Measurements from ENCODE around the gene MINAR1.

MINAR1 gene

DNA sequence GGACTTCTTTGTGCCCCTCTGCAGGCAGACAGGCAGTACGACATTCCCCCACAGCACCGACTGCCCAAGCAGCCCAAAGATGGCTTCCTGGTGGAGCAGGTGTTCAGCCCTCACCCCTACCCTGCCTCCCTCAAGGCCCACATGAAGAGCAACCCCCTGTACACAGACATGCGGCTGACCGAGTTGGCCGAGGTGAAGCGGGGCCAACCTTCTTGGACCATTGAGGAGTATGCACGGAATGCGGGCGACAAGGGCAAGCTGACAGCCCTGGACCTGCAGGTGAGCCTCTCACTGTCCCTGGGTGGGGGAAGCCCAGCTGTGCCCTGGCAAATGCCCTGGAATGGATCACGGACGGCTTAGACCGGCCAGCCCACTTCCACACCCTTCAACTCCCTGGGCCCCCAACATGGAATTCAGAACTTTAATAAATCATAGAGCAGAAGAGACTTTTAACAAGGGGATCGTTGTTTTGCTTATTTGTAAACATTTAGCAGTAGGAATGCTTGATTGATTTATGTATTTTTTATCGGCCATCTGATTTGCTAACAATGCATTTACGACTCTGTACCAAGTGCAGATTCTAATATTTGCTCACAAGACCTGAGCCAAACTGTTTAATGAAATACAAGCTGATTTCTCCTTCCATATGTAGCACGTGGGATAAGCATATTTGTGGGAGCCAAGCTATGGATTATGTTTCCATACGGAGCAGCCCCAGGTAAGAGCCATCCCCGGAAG lies 31.1 kb downstream of the MINAR1 start:
- DNase-seq (ENCODE audit: low read depth, low spot score): no peak

DNA sequence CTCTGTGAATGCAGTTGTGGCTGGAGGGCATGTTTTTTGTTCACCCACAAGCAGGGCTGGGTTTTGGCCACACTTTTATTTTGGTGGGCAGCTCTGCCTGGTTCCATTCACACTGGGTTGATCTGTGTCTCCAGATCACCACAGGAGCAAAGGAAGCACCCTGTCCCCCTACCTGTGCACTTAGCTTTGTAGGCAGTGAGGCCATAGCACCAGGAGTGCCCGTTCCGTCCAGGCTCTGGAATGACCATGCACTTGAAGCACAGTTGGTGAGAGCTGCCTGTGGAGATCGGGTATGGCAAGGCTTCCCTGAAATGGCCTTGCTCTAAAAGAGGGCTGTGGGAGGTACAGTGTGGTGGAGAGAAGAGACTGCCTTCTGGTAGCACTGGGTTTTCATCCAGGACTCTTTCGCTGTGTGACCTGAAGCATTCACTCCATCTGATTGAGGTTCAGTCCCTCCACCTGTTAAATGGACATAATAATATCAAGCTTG lies 31.7 kb downstream of the MINAR1 start:
- no peak for DNase-seq (ENCODE audit: low read depth, low spot score)

DNA sequence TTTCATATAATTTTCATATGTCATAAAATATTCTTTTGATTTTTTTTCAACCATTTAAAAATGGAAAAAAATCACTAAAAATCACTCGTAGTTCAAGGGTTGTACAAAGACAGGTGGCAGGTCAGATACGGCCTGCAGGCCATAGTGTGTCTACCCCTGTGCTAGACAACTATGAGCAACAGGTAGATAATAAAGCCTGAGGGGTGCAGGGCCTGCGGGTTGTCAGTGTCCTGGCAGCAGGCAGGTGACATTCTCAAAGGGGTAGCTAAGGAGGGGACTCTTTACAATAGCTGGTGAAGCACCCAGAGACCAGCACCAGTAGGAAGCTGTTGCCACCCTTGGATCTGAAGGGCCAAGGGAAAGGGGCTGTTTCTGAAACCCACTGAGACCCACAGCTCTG lies 34.4 kb downstream of the MINAR1 start:
- DNase-seq (ENCODE audit: low read depth, low spot score): no peak

DNA sequence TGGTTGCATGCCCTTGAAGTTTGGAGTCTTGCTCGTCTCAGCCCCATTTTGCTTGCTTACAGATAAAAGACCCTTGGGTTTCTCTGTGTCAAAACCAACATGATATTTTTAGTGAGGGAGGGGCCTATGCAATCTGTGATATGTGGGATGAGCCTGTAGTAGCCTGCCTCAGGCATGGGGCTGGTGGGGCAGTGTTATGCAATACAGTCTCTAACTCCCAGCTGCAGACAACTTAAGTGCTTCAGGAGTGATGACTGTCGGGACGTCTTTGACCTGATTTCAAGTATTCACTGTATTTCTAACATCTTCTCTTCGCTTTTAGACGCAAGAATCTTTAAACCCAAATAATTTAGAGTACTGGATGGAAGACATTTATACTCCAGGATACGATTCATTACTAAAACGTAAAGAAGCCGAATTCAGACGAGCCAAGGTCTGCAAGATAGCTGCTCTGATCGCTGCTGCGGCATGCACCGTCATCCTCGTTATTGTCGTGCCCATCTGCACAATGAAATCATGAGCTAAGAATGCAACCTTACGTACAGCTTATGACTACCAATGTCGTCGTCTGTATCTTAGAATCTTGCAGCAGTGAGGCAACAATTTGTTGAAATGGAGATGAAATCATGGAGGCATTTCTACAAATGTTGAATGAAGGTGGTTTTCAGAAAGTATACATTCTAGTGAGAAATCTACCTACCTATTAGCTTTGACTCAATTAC lies 35.9 kb downstream of the MINAR1 start:
- DNase-seq (ENCODE audit: low read depth, low spot score): no peak

DNA sequence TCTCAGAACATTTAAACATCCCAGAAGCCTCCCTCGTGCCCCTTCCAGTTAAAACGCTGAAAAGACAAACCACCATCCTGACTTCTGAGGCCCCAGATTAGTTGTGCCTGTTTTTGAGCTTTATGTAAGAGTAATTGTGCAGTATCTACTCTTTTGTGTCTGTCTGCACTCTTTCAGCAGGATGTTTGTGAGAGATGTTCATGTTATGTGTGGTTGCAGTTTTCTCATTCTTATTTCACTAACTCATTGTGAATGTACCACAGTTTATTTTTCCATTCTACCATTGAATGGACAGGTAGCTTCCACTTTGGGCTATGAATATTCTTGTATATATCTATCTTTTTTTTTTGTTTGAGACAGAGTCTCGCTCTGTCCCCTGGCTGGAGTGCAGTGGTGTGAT lies 40.3 kb downstream of the MINAR1 start:
- DNase-seq (ENCODE audit: low read depth, low spot score): no peak

DNA sequence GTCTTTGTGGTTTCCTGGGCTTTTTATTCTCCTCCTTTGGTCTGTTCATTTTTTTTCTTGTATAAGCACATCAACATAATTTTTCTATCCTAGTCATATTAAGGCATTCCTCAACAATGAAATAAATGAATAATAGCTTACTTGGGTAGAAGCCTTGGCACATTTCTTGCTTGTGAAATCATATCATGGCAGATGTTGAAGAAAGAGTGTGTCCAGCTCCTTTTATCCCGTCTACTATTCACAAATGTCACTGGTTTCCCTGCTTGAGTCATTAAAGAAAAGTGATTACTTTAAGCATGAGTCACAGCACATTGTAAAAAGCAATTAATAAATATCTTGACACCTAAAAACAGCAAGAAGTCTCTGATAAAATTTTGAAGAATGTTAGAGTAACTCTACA lies 42.1 kb downstream of the MINAR1 start:
- no peak for DNase-seq (ENCODE audit: low read depth, low spot score)

DNA sequence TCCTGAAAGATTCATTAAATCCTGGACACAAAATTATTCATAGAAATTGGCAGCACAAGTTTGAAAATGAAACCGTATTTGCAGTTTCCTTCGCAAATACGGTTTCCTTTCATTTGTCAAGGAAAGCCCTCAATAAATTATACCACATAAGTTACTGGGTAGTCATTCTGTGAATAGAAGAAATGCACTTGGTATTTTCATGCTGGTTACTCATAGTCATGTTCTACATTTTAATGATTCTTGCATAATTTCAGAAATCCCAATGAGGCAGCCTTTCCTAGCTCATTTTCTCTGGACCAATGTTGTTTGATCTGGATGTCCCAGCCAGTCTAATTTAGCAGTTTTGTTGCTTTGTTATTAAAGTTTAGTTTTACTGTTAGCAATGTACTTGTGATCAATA lies 43.2 kb downstream of the MINAR1 start:
- DNase-seq (ENCODE audit: low read depth, low spot score): no peak

DNA sequence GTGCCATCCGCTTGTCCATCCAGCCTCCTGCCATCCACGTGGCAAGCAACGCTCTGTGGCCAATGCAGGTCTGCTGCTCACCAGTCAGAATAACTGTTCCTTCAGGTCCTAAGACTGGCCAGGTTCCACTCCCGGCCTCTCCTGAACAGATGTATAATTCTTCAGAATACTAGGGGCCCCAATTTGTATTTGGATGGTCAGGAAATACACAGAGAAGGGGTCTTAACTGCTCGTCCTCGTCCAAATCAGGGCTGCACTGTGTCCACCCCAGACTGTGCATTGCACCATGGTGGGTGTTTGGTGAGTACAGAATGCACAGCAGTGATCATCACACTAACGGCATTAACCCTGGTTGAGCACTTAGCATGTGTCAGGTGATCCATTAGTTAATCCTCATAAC lies 46.0 kb downstream of the MINAR1 start:
- no peak for DNase-seq (ENCODE audit: low read depth, low spot score)

DNA sequence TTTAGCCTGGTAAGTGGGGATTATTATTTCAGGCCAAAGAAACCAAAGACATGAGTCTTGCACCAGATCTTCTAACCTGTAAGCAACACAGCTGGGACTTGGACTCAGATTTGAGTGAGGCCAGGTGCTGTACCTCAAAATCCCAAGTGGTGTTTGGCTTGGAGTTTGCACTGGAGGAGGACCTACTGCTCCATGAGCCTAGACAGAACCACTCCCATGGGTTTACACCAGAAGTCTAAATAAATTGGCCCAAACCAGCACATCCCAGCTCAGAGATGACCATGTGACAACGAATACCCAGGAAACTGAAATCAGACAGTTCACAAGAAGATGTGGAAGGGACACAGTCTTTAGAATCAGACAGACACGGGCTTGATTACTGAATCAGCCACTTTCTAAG lies 47.5 kb downstream of the MINAR1 start:
- no peak for DNase-seq (ENCODE audit: low read depth, low spot score)

DNA sequence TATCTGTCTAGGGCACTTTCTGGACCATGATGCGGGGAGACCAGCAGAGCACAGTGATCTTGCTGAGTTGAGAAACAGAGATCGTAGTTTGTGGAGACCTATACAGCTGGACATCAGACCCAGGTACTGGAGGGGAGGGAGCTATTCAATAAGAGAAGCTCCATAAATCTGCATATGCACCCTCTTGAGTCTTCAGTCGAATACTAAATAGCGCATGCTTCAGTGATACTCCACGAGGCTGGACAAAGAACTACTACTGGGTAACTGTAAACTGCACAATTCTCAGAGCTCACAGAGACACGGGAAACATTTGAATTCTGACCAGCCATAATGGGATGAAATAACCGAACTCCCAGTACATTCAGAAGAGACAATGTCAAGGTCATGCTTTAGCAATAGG lies 49.7 kb downstream of the MINAR1 start:
- no peak for DNase-seq (ENCODE audit: low read depth, low spot score)
